AG04449 (cell line): ENCODE data around the gene MYCN.

Source experiments
- CTCF ChIA-PET: fragments of 350-600 bp; formaldehyde crosslinking; extraction: SDS; loops from one replicate; lab custom pipeline; 2021; ENCODE audit warnings: antibody characterized with exemption; lab: Yijun Ruan, JAX
- POLR2A ChIA-PET: fragments of 400-600, 350-600 bp; formaldehyde crosslinking; extraction: SDS; loops from one replicate; lab custom pipeline; 2020; ENCODE audit warnings: antibody characterized with exemption, inconsistent platforms; lab: Yijun Ruan, JAX
- DNase-seq: peaks from one replicate; pipeline ENCODE4 v3.0.0-alpha.2; 2010; ENCODE audit warnings: low read depth, low spot score
- H3K4me3 ChIP-seq: 2 replicates; pipeline ENCODE4 v1.5.1; 2011; ENCODE audit warnings: low read depth, mild to moderate bottlenecking, control low read depth, low read length
- TF ChIP-seq, protein P1 (sequence below): IDR thresholded peaks from one replicate; pipeline ENCODE4 v1.5.1; 2011; ENCODE audit warnings: mild to moderate bottlenecking, moderate library complexity, low read length, control low read depth, inconsistent platforms; ENCODE audit not compliant: insufficient read depth; ENCODE audit errors: missing control alignments

MYCN gene

DNA sequence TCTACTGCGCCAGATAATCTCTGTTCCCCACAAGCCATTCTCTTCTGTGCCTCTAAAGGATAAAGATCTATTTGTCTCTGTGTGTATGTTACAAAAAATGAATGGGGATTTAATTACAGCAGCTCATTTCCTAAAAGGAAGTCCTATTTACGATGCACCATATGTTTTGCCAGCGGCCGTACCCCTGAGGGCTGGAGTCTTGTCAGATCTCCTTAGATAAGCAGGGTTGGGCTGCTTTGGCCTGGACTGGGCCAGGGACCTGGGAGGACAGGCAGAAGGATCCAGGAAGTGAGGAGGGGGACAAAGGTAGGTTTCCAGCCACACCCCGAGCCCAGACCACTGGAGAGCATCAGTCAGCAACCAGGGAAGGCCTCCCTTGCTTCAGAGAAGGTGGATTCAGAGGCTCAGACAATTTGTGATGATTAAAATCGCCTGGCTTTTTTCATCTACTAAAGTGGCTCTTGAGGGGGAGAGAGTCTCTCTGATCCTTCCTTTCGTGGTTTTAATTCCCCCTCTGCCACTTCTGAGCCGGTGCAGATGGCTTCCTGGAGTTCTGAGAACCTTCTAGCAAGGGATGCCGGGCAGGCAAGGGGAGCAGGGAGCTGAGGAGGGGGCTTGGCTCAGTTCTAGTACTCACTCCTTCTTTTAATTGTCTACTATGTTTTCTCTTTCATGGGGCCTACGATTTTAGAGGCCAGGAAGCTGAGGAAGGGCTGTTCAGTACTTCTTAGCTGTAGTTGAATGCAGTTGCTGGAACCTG is 42.1 kb downstream of the MYCN start:
- no peak for DNase-seq
- POLR2A ChIA-PET = no interaction called here
- CTCF ChIA-PET = no interaction called here
- TF ChIP-seq, protein P1, sequence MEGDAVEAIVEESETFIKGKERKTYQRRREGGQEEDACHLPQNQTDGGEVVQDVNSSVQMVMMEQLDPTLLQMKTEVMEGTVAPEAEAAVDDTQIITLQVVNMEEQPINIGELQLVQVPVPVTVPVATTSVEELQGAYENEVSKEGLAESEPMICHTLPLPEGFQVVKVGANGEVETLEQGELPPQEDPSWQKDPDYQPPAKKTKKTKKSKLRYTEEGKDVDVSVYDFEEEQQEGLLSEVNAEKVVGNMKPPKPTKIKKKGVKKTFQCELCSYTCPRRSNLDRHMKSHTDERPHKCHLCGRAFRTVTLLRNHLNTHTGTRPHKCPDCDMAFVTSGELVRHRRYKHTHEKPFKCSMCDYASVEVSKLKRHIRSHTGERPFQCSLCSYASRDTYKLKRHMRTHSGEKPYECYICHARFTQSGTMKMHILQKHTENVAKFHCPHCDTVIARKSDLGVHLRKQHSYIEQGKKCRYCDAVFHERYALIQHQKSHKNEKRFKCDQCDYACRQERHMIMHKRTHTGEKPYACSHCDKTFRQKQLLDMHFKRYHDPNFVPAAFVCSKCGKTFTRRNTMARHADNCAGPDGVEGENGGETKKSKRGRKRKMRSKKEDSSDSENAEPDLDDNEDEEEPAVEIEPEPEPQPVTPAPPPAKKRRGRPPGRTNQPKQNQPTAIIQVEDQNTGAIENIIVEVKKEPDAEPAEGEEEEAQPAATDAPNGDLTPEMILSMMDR = no peak
- no peak overlapping the region for H3K4me3 ChIP-seq

DNA sequence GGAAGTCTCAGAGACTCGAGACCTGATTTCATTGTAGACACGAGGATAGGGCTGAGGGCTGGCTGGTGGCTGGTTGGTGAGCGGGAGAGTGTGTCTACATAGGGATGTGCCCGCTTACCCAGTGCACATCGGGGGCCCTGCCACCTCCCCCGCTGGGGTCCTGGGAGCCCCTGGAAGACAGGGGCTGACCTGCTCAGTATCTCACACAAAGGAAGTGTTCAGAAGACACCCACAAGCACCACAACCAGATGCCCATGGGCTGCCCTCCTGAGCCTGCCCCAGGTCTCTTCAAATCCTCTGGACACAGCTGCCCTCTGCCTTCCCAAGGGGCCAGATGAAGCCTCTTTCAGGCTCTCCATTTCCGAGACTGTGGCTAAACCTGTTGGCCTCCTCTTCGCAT is 43.1 kb downstream of the MYCN start:
- no peak overlapping the region for H3K4me3 ChIP-seq
- ChIA-PET CTCF (no interaction called here), POLR2A (interaction anchor here (0.7 kb wide), 1 partner anchor 67 kb away, joined by 3 read pairs; no protein-coding TSS in a partner anchor)
- DNase-seq = no peak
- TF ChIP-seq, protein P1 = no peak

DNA sequence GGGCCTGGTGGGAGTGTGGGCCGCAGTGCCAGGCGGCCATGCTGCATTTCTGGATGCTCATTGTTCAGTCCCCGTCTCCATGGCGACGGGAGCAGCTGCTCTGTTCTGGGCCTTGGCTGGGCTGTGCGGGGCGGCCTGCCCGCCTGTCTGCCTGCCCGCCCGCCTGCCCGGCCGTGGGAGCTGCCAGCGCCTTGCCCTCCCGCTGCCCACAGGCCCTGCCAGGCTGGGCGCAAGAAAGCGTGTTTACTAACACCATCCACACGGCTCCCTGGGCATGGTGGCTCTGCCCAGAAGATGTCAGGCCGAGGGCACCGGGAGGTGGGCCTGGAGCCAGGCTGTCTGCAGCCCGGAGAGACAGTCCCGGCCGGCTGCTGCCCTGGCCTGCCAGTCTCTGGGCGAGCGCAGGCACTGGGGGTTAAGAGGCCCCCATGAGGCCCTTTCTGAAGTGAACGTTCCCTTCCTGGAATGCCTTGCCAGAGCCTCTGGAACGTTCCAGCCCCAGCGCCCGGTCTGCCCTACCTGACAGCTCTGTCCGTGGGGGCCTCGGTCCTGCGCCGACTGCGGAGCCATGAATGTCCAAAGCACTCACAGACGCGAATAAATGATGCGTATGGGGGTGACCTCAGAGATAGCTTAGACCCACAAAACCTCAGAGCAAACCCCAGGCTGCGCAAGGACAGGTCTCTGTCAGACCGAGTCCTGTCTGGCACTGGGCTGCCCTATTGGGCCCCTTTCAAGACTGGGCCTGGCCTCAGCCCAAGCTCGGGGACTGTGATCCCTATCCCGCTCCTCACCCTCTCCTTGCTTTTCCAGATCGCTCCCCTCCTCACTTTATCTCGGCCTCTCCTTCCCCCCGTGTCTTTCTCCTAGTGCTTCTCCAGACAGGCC is 44.3 kb downstream of the MYCN start:
- TF ChIP-seq, protein P1 = no peak
- ChIA-PET POLR2A (interaction anchor here (0.7 kb wide), 1 partner anchor 68 kb away, joined by 3 read pairs; no protein-coding TSS in a partner anchor), CTCF (no interaction called here)
- no peak overlapping the region for H3K4me3 ChIP-seq
- DNase-seq = no peak

DNA sequence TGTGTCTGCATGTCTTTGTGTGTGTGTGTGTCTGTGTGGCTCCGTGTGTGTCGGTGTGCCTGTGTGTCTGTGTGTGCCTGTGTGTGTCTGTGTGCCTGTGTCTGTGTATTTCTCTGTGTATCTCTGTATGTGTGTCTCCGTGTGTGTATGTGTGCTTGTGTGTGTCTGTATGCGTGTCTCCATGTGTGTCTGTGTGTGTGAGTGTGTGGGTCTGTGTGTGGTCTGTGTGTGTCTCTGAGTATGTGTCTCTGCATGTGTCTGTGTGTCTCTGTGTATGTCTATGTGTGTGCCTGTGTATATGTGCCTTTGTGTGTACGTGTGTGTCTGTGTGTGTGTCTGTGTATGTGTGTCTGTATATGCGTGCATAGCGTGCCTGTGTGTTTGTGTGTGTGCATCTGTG is 45.2 kb downstream of the MYCN start:
- ChIA-PET POLR2A (no interaction called here), CTCF (no interaction called here)
- TF ChIP-seq, protein P1 = no peak
- H3K4me3 ChIP-seq = no peak overlapping the region
- no peak for DNase-seq

DNA sequence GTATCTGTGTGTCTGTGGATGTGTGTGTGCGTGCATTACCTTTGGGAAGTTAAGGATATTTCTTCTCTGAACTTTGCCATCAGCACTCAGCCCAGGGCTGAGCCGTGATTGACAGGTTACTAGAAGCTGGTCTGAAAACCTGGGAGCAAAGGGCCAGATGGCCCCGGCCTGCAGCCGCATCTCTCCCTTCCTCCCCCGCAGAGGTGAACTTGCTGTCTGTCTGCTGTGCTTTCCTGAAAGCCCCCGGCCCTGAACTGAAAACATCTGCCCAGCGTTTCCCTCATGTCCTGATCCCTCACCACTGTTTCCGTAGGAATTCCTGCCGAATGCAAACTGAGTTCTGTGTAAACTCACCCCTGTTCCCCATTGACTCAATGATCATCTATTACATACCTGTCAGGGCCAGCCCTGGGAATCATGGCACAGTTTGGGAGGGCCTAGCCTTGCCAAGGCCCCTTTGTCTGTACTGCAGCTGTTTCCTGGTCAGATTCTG is 45.8 kb downstream of the MYCN start:
- no peak for DNase-seq
- TF ChIP-seq, protein P1 = no peak
- POLR2A ChIA-PET = no interaction called here
- CTCF ChIA-PET = no interaction called here
- H3K4me3 ChIP-seq = no peak overlapping the region

DNA sequence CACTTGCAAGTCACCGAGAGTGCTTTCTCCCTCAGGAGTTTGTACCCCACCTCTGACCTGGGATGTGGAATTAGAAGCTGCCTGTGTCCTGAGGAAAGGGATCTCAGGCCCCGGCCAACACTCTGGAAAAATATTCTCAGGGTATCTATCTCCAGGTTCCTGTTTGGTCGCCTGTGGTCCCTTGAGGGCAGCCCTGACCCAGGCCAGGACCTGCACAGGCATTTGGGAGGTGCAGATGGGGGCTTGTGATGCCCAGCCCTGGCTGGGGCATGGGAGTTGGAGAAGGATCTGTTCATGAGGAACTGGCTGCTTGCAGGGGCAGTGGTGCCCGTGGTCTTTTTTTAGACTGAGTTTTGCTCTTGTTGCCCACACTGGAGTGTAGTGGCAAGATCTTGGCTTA is 46.3 kb downstream of the MYCN start:
- no peak for DNase-seq
- TF ChIP-seq, protein P1 = no peak
- CTCF ChIA-PET = no interaction called here
- H3K4me3 ChIP-seq = no peak overlapping the region
- POLR2A ChIA-PET = no interaction called here
